Hematopoietic multipotent progenitor cell treated with erythropoietin and hydrocortisone succinate and interleukin-3 and kit ligand, for 6 days (in vitro differentiated cells): Measurements from ENCODE around the gene UGT1A9.
"Not testable (repeated sequence)": the region's sequence is repeated elsewhere in the genome, so short reads cannot be mapped to it uniquely, and the experiment has no call there.

Source experiments
- DNase-seq: peaks from one replicate; pipeline ENCODE4 v3.0.0-alpha.2; 2015

UGT1A9 gene

GRCh38 chr2:233713262-233713615 is 41.5 kb downstream of the UGT1A9 start:
- no peak for DNase-seq

- DNase-seq: peak; percentile 55
Measured at GRCh38 chr2:233714121-233714520, 42.4 kb downstream of the UGT1A9 start.

GRCh38 chr2:233718552-233718951 is 46.9 kb downstream of the UGT1A9 start, which contains the start of gene UGT1A4:
UGT1A4 (plus strand) TSS chr2:233718736; CDS start chr2:233718821, 85 bp downstream.
- no peak for DNase-seq

- DNase-seq: no peak
Measured at GRCh38 chr2:233728723-233729301, 57.1 kb downstream of the UGT1A9 start, which contains the start of gene UGT1A3. UGT1A3 (plus strand) TSS chr2:233729042; CDS start chr2:233729127, 85 bp downstream.

- DNase-seq: not testable (repeated sequence)
Measured at GRCh38 chr2:233736868-233737653, 65.4 kb downstream of the UGT1A9 start.

- no peak for DNase-seq
Measured at GRCh38 chr2:233740870-233741269, 69.2 kb downstream of the UGT1A9 start.

GRCh38 chr2:233743464-233744259 is 72.0 kb downstream of the UGT1A9 start:
- DNase-seq: no peak

GRCh38 chr2:233745073-233745755 is 73.5 kb downstream of the UGT1A9 start:
- no peak for DNase-seq

GRCh38 chr2:233745838-233746237 is 74.1 kb downstream of the UGT1A9 start:
- not testable (repeated sequence) for DNase-seq

- DNase-seq: no peak
Measured at GRCh38 chr2:233746475-233747282, 75.0 kb downstream of the UGT1A9 start.

- no peak for DNase-seq
Measured at GRCh38 chr2:233747283-233747544, 75.5 kb downstream of the UGT1A9 start.

GRCh38 chr2:233750689-233751088 is 79.0 kb downstream of the UGT1A9 start:
- not testable (repeated sequence) for DNase-seq

GRCh38 chr2:233751212-233752009 is 79.7 kb downstream of the UGT1A9 start:
- DNase-seq: not testable (repeated sequence)

GRCh38 chr2:233754872-233755611 is 83.3 kb downstream of the UGT1A9 start:
- no peak for DNase-seq

GRCh38 chr2:233756429-233757081 is 84.9 kb downstream of the UGT1A9 start:
- DNase-seq: no peak

GRCh38 chr2:233758141-233758540 is 86.4 kb downstream of the UGT1A9 start:
- DNase-seq: no peak

GRCh38 chr2:233758849-233759248 is 87.2 kb downstream of the UGT1A9 start:
- DNase-seq: no peak

GRCh38 chr2:233760043-233760442 is 88.3 kb downstream of the UGT1A9 start, which contains the start of gene UGT1A1:
UGT1A1 (plus strand) TSS chr2:233760270; CDS start chr2:233760288, 18 bp downstream.
- no peak for DNase-seq

GRCh38 chr2:233761040-233761769 is 89.5 kb downstream of the UGT1A9 start:
- DNase-seq: no peak
